ENCODE measurements around the gene NEURL3. TPM values are rescaled to one million over a fixed set of nuclear protein-coding genes. Genes with fewer than 3 reads are reported as not detected.
"Not testable (repeated sequence)": the region's sequence is repeated elsewhere in the genome, so short reads cannot be mapped to it uniquely, and the experiment has no call there.

Gene NEURL3
- total RNA-seq, 1 donor from 2014 or later = 0.29 TPM

DNA sequence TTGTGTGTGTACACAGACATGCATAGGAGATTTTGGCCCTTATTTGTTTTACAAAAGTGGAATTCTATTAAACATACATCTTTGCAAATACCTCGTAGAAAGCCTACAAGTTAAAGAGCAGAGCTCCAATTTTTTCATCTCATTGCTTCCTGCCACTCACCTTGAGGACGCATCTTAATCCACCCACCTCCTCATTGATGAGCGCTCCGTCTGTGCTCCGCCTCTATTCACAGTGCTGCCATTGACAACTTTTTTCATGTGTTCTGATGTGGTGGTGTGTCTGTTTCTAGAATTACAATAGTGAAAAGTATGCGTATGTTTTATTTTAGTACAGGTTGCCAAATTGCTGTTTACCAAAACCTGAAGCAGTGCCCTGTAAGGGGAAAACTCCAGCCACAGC is 36.3 kb downstream of the NEURL3 start:
- intact Hi-C loops (cut with DNase I) = no loop called here
- DNase-seq (no peak), ATAC-seq (no peak)
- TF ChIP-seq CTCF (IDR thresholded peaks at IDR 0.05) = no peak
- peaks cover 6% of the 10 kb centered on the region for H3K4me1 ChIP-seq
- H3K27me3 ChIP-seq = peaks cover 8% of the 10 kb centered on the region
- H3K9me3 ChIP-seq = no peaks in the 10 kb centered on the region
- no peaks in the 10 kb centered on the region for H3K36me3 ChIP-seq
- no peak overlapping the region for H3K4me3 ChIP-seq
- no peak overlapping the region for H3K27ac ChIP-seq

GRCh38 chr2:96464651-96465050 is 40.5 kb downstream of the NEURL3 start:
- H3K27ac ChIP-seq = no peak overlapping the region
- no peak overlapping the region for H3K4me3 ChIP-seq
- H3K27me3 ChIP-seq = no peaks in the 10 kb centered on the region
- intact Hi-C loops (cut with DNase I) = no loop called here
- TF ChIP-seq CTCF (IDR thresholded peaks at IDR 0.05) = no peak
- DNase-seq = no peak
- H3K36me3 ChIP-seq = no peaks in the 10 kb centered on the region
- no peaks in the 10 kb centered on the region for H3K9me3 ChIP-seq
- ATAC-seq = no peak
- no peaks in the 10 kb centered on the region for H3K4me1 ChIP-seq

DNA sequence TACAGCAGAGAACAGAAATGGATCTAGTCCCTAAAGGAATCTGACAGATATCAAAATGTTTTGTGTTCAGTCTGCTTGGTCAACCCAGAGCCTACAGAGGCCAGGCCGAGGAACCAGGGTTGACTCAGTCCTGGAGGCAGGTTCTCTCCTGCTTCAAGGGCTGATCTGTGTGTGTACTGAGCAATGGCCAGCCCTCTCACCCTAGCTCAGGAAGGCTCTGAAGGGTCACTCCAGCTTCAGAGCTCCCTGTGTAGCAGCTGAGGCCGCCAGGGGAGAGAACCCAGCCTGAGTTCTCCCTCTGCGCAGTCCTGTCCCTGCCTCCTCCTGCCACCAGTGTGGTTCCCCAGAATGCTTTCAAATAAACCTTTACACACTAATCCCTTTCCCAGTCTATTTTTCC is 41.1 kb downstream of the NEURL3 start:
- no peaks in the 10 kb centered on the region for H3K4me1 ChIP-seq
- TF ChIP-seq CTCF (IDR thresholded peaks at IDR 0.05) = no peak
- intact Hi-C loops (cut with DNase I) = no loop called here
- H3K27ac ChIP-seq = no peak overlapping the region
- H3K9me3 ChIP-seq = no peaks in the 10 kb centered on the region
- H3K36me3 ChIP-seq = no peaks in the 10 kb centered on the region
- H3K27me3 ChIP-seq = no peaks in the 10 kb centered on the region
- no peak for DNase-seq
- no peak for ATAC-seq
- H3K4me3 ChIP-seq = no peak overlapping the region

DNA sequence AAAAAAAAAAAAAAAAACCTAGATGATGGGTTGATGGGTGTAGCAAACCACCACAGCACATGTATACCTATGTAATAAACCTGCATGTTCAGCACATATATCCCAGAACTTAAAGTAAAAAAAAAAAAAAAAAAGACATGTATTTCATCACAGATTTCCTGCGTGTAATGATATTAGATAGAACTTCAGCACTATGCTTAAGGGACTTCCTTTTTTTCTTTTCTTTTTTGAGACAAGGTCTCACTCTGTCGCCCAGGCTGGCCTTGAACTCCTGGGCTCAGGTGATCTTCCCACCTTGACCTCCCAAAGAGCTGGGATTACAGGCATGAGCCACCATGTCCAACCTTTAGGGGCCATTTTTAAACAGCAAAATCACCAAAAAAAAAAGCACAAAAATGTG is 42.0 kb downstream of the NEURL3 start:
- H3K36me3 ChIP-seq = no peaks in the 10 kb centered on the region
- DNase-seq = no peak
- no peak overlapping the region for H3K4me3 ChIP-seq
- no peaks in the 10 kb centered on the region for H3K27me3 ChIP-seq
- intact Hi-C loops (cut with DNase I) = no loop called here
- TF ChIP-seq CTCF (IDR thresholded peaks at IDR 0.05) = no peak
- no peak for ATAC-seq
- H3K27ac ChIP-seq = no peak overlapping the region
- H3K9me3 ChIP-seq = no peaks in the 10 kb centered on the region
- H3K4me1 ChIP-seq = no peaks in the 10 kb centered on the region

DNA sequence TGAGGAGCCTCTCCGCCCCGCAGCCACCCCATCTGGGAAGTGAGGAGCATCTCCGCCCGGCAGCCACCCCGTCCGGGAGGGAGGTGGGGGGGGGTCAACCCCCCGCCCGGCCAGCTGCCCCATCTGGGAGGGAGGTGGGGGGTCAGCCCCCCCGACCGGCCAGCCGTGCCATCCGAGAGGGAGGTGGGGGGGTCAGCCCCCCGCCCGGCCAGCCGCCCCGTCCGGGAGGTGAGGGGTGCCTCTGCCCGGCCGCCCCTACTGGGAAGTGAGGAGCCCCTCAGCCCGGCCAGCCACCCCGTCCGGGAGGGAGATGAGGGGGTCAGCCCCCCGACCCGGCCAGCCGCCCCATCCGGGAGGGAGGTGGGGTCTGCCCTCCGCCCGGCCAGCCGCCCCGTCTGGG is 43.5 kb downstream of the NEURL3 start:
- H3K27ac ChIP-seq; DNase-seq; ATAC-seq; intact Hi-C loops (cut with DNase I); H3K9me3 ChIP-seq; H3K4me3 ChIP-seq; H3K27me3 ChIP-seq; H3K4me1 ChIP-seq; H3K36me3 ChIP-seq: not testable (repeated sequence)

DNA sequence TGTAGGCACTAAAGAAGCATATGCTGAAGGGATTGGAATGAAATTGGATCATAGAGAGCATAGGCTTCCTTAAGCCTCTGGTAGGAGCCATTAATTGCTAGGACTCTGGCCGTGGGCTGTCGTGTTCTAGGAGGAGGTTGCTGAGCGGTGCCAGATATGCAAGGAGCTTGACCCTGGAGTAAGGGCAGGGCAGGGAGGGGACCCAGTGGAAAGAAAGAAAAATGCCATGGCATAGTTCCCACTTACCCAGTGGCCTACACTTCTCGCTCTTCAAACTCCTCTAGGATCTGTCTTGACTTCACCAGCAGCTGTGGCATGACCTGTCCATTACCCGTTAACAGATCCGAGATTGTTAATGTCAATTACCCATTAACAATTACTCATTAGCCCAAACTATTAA is 53.1 kb downstream of the NEURL3 start:
- H3K27me3 ChIP-seq = no peaks in the 10 kb centered on the region
- no peak overlapping the region for H3K27ac ChIP-seq
- intact Hi-C loops (cut with DNase I) = no loop called here
- H3K4me3 ChIP-seq = no peak overlapping the region
- H3K9me3 ChIP-seq = no peaks in the 10 kb centered on the region
- ATAC-seq (peak; percentile 71), DNase-seq (no peak)
- no peaks in the 10 kb centered on the region for H3K4me1 ChIP-seq
- no peak for TF ChIP-seq CTCF (IDR thresholded peaks at IDR 0.05)
- no peaks in the 10 kb centered on the region for H3K36me3 ChIP-seq

Measured in upper lobe of right lung (tissue), 1 donor.